H1 (cell line): ENCODE results near the gene SRSF8. TPM values are rescaled to one million over a fixed set of nuclear protein-coding genes. Genes with fewer than 3 reads are reported as not detected.

Experiments used
- CTCF ChIA-PET: fragments of 300-600 bp; sonication (Branson Sonifier 250); formaldehyde crosslinking; loops from one replicate; lab custom pipeline; 2021; ENCODE audit not compliant: partially characterized antibody; lab: Charles Lee
- POLR2A ChIA-PET: fragments of 300-600 bp; sonication (Branson Sonifier 250); formaldehyde crosslinking; loops from one replicate; lab custom pipeline; 2021; ENCODE audit warnings: inconsistent platforms; ENCODE audit not compliant: partially characterized antibody; lab: Charles Lee
- DNase-seq, 2 experiments: peaks; one replicate each; pipeline versions ENCODE4 v3.0.0 to v3.0.0-alpha.2; 2010 to 2022; ENCODE audit warnings: low spot score in 2 of 2, low read depth in 1 of 2, mixed read lengths in 1 of 2
- FAIRE-seq: peaks from 2 replicates; lab custom pipeline; 2011; peaks lifted over from hg19 to GRCh38; lab: Jason Lieb, UNC
- H2AFZ ChIP-seq: 2 replicates; pipeline ENCODE4 v1.8.1; 2012; ENCODE audit warnings: low read length, inconsistent platforms
- H2AK5ac ChIP-seq: 2 replicates; pipeline ENCODE4 v1.6.1; 2013; ENCODE audit warnings: low read depth, low read length
- H2BK120ac ChIP-seq: replicated peaks from 2 replicates; pipeline ENCODE3; 2013; ENCODE audit warnings: low read depth, low read length, inconsistent platforms
- H2BK12ac ChIP-seq: 2 replicates; pipeline ENCODE4 v1.6.1; 2013; ENCODE audit warnings: low read depth, low read length
- H2BK15ac ChIP-seq: 2 replicates; pipeline ENCODE4 v1.6.1; 2013; ENCODE audit warnings: low read length
- H2BK20ac ChIP-seq: 2 replicates; pipeline ENCODE4 v1.6.1; 2013; ENCODE audit warnings: low read length
- H2BK5ac ChIP-seq: 2 replicates; pipeline ENCODE4 v1.6.1; 2013; ENCODE audit warnings: low read depth, low read length
- H3K14ac ChIP-seq: 2 replicates; pipeline ENCODE4 v1.6.1; 2013; ENCODE audit warnings: inconsistent platforms; ENCODE audit not compliant: insufficient read length
- H3K18ac ChIP-seq: 2 replicates; pipeline ENCODE4 v1.6.1; 2013; ENCODE audit warnings: low read length; ENCODE audit errors: extremely low read depth
- H3K23ac ChIP-seq: 2 replicates; pipeline ENCODE4 v1.6.1; 2013; ENCODE audit warnings: inconsistent platforms; ENCODE audit not compliant: insufficient read length
- H3K23me2 ChIP-seq: 2 replicates; pipeline ENCODE4 v1.6.1; 2013; ENCODE audit warnings: low read depth, low read length
- H3K27ac ChIP-seq: 2 replicates; pipeline ENCODE4 v1.6.1; 2011; ENCODE audit warnings: low read depth, low read length, inconsistent platforms
- H3K27me3 ChIP-seq, 4 experiments: replicated peaks in 1 of 4; 1 replicate in 1 of 4; 2 replicates in 3 of 4; pipeline versions ENCODE4 v1.6.1 to v1.8.1; 2011 to 2013; ENCODE audit warnings: low read length in 3 of 4, mild to moderate bottlenecking in 3 of 4, inconsistent platforms in 2 of 4, mixed read lengths in 2 of 4, moderate library complexity in 1 of 4; ENCODE audit not compliant: control insufficient read depth in 3 of 4, insufficient read depth in 3 of 4; ENCODE audit errors: extremely low read depth in 1 of 4
- H3K36me3 ChIP-seq, 4 experiments: 2 replicates each; pipeline versions ENCODE4 v1.6.1 to v1.8.1; 2011 to 2013; ENCODE audit warnings: mild to moderate bottlenecking in 4 of 4, low read length in 3 of 4, moderate library complexity in 2 of 4, control low read depth in 1 of 4, inconsistent platforms in 1 of 4; ENCODE audit not compliant: insufficient read depth in 4 of 4, control insufficient read depth in 2 of 4
- H3K4ac ChIP-seq: replicated peaks from 2 replicates; pipeline ENCODE3; 2013; ENCODE audit warnings: low read length, low read depth, mixed read lengths, inconsistent platforms; ENCODE audit not compliant: insufficient read length
- H3K4me1 ChIP-seq, 4 experiments: replicated peaks in 1 of 4; 1 replicate in 1 of 4; 2 replicates in 3 of 4; pipeline versions ENCODE4 v1.6.1 to v1.8.1; 2011 to 2013; ENCODE audit warnings: low read length in 3 of 4, inconsistent platforms in 2 of 4, mixed read lengths in 1 of 4; ENCODE audit not compliant: insufficient read depth in 4 of 4, control insufficient read depth in 3 of 4
- H3K4me2 ChIP-seq, 2 experiments: 2 replicates each; pipeline versions ENCODE4 v1.6.1 to v1.8.1; 2011 to 2013; ENCODE audit warnings: low read depth in 2 of 2, low read length in 2 of 2, control low read depth in 1 of 2, inconsistent platforms in 1 of 2, mild to moderate bottlenecking in 1 of 2; ENCODE audit not compliant: insufficient read depth in 1 of 2
- H3K4me3 ChIP-seq, 4 experiments: fragments of 200-600, 300-600 bp in 1 of 4; sonication (generic), shearing (Covaris generic), sonication (Bioruptor Twin) in 1 of 4; 2 replicates each; pipeline versions ENCODE4 v1.5.1 to v1.8.1; 2011 to 2016; ENCODE audit warnings: low read length in 4 of 4, low read depth in 3 of 4, control low read depth in 2 of 4, inconsistent platforms in 2 of 4, mild to moderate bottlenecking in 2 of 4, mixed read lengths in 1 of 4, moderate library complexity in 1 of 4; ENCODE audit not compliant: insufficient read depth in 2 of 4; ENCODE audit errors: extremely low read depth in 1 of 4
- H3K56ac ChIP-seq: replicated peaks from 2 replicates; pipeline ENCODE3; 2013; ENCODE audit warnings: low read depth, mild to moderate bottlenecking, mixed read lengths, low read length, inconsistent platforms; ENCODE audit not compliant: insufficient read length
- H3K79me1 ChIP-seq: 2 replicates; pipeline ENCODE4 v1.6.1; 2013; ENCODE audit warnings: low read depth, low read length, control low read depth
- H3K79me2 ChIP-seq, 2 experiments: 2 replicates each; pipeline versions ENCODE4 v1.6.1 to v1.8.1; 2012 to 2013; ENCODE audit warnings: low read length in 2 of 2, mild to moderate bottlenecking in 2 of 2, inconsistent platforms in 1 of 2; ENCODE audit not compliant: insufficient read depth in 2 of 2, control insufficient read depth in 1 of 2
- H3K9ac ChIP-seq, 4 experiments: replicated peaks in 1 of 4; 1 replicate in 1 of 4; 2 replicates in 3 of 4; pipeline versions ENCODE4 v1.6.1 to v1.8.1; 2011 to 2013; ENCODE audit warnings: low read depth in 3 of 4, low read length in 3 of 4, control low read depth in 2 of 4, mild to moderate bottlenecking in 2 of 4, moderate library complexity in 2 of 4, inconsistent platforms in 1 of 4; ENCODE audit errors: extremely low read depth in 1 of 4
- H3K9me3 ChIP-seq, 2 experiments: 2 replicates each; pipeline versions ENCODE4 v1.6.1 to v1.8.1; 2012 to 2013; ENCODE audit warnings: mild to moderate bottlenecking in 2 of 2, moderate library complexity in 2 of 2, control low read depth in 1 of 2, inconsistent platforms in 1 of 2, low read depth in 1 of 2, low read length in 1 of 2, mixed read lengths in 1 of 2; ENCODE audit not compliant: insufficient read depth in 2 of 2
- H4K20me1 ChIP-seq, 2 experiments: replicated peaks in 1 of 2; 2 replicates each; pipeline versions ENCODE3 to v1.8.1; 2011 to 2013; ENCODE audit warnings: inconsistent platforms in 2 of 2, low read length in 2 of 2, mild to moderate bottlenecking in 1 of 2; ENCODE audit not compliant: insufficient read depth in 2 of 2, control insufficient read depth in 1 of 2
- H4K5ac ChIP-seq: 2 replicates; pipeline ENCODE4 v1.6.1; 2013; ENCODE audit warnings: low read length, low read depth, mixed read lengths, inconsistent platforms; ENCODE audit not compliant: insufficient read length
- H4K8ac ChIP-seq: 2 replicates; pipeline ENCODE4 v1.8.0; 2013; ENCODE audit warnings: mild to moderate bottlenecking, moderate library complexity, low read length, inconsistent platforms; ENCODE audit not compliant: insufficient read depth; ENCODE audit errors: extremely low read depth
- H4K91ac ChIP-seq: replicated peaks from 2 replicates; pipeline ENCODE3; 2013; ENCODE audit warnings: low read length, mixed read lengths, inconsistent platforms; ENCODE audit not compliant: insufficient read length
- BRCA1 ChIP-seq: IDR thresholded peaks from 2 replicates; pipeline ENCODE4 v1.6.1; 2012; ENCODE audit warnings: low read depth, low read length, improper control_type of control experiment
- CHD2 ChIP-seq: IDR thresholded peaks from 2 replicates; pipeline ENCODE4 v1.6.1; 2012; ENCODE audit warnings: low read length, improper control_type of control experiment
- EGR1 ChIP-seq: IDR thresholded peaks from 2 replicates; pipeline ENCODE4 v1.6.1; 2011; ENCODE audit warnings: low read depth, low read length, borderline replicate concordance
- EZH2 ChIP-seq: fragments of 200-600 bp; sonication (generic); IDR thresholded peaks from 2 replicates; pipeline ENCODE4 v1.7.1; 2012; ENCODE audit warnings: low read depth, mild to moderate bottlenecking, moderate library complexity, low read length, inconsistent platforms; ENCODE audit not compliant: severe bottlenecking
- FOSL1 ChIP-seq: IDR thresholded peaks from 2 replicates; pipeline ENCODE4 v1.6.1; 2011; ENCODE audit warnings: mild to moderate bottlenecking, low read depth, low read length, moderate library complexity; ENCODE audit not compliant: insufficient read depth
- KDM4A ChIP-seq: IDR thresholded peaks from one replicate; pipeline ENCODE4 v1.7.1; 2012; ENCODE audit warnings: low read depth, mild to moderate bottlenecking, moderate library complexity, low read length, inconsistent platforms; ENCODE audit not compliant: severe bottlenecking
- NRF1 ChIP-seq: IDR thresholded peaks from 2 replicates; pipeline ENCODE4 v1.6.1; 2011; ENCODE audit warnings: mild to moderate bottlenecking, low read depth, low read length, improper control_type of control experiment
- POU5F1 ChIP-seq: IDR thresholded peaks from 2 replicates; pipeline ENCODE4 v1.6.1; 2011; ENCODE audit warnings: low read depth, mild to moderate bottlenecking, low read length, moderate library complexity
- RAD21 ChIP-seq, 2 experiments: IDR thresholded peaks in 1 of 2; conservative IDR thresholded peaks in 1 of 2; 2 replicates each; pipeline ENCODE4 v1.6.1; 2011; ENCODE audit warnings: low read depth in 2 of 2, low read length in 2 of 2, improper control_type of control experiment in 1 of 2, inconsistent platforms in 1 of 2, mild to moderate bottlenecking in 1 of 2, moderate library complexity in 1 of 2
- SIRT6 ChIP-seq: IDR thresholded peaks from one replicate; pipeline ENCODE4 v1.7.1; 2012; ENCODE audit warnings: low read length, inconsistent platforms
- SP2 ChIP-seq: IDR thresholded peaks from 2 replicates; pipeline ENCODE4 v1.6.1; 2012; ENCODE audit warnings: mild to moderate bottlenecking, low read length, inconsistent platforms
- SRF ChIP-seq: IDR thresholded peaks from 2 replicates; pipeline ENCODE4 v1.6.1; 2011; ENCODE audit warnings: mild to moderate bottlenecking, low read depth, low read length, moderate library complexity
- SUZ12 ChIP-seq: fragments of 200-600 bp; sonication (generic); IDR thresholded peaks from 2 replicates; pipeline ENCODE4 v1.6.1; 2012; ENCODE audit warnings: mild to moderate bottlenecking, inconsistent platforms, low read length, moderate library complexity, mixed read lengths
- USF2 ChIP-seq: IDR thresholded peaks from 2 replicates; pipeline ENCODE4 v1.6.1; 2011; ENCODE audit warnings: low read length, improper control_type of control experiment
- WGBS, 2 experiments: shearing (Covaris generic) in 1 of 2; methylation state at CpG; one replicate each; pipeline versions ENCODE4 v1.1.6 to v1.1.7; 2013 to 2015; ENCODE audit warnings: low lambda C conversion rate in 2 of 2, mixed read lengths in 2 of 2, inconsistent platforms in 1 of 2, low coverage in 1 of 2, missing lambda C conversion rate in 1 of 2; ENCODE audit not compliant: insufficient replicate concordance in 2 of 2, insufficient coverage in 1 of 2, insufficient read length in 1 of 2; ENCODE audit errors: extremely low coverage in 1 of 2, missing lambda C conversion rate in 1 of 2; 5-methylcytosine and 5-hydroxymethylcytosine counted together
- polyA plus RNA-seq, 7 experiments: library from polyadenylated mRNA; depleted of rRNA in 3 of 7; stranded (reverse) in 5 of 7; unstranded in 2 of 7; fragments of >200 nt in 5 of 7; fragments of 200-250 nt in 2 of 7; gene quantifications; 1 replicate in 5 of 7; 2 replicates in 1 of 7; 4 replicates in 1 of 7; pipeline versions ENCODE4 v1.2.1 to v1.2.3, GENCODE V29; 2011 to 2013; ENCODE audit warnings: missing spikeins in 2 of 7, mixed read lengths in 2 of 7
- total RNA-seq: library from RNA; stranded (reverse); fragmentation: NEBNext Ultra II Directional; extraction: Animal tissue kit (Norgen Biotek cat#: 25700); gene quantifications from 2 replicates; pipeline ENCODE4 v1.2.1, GENCODE V29; 2021

SRSF8 gene
- total and polyA plus RNA-seq, 2 of the 8 experiments (the other 6 are each of a cell fraction or from before 2014, with no cell fraction given): 13.2 to 18.5 TPM

GRCh38 chr11:95102733-95103132 is 36.0 kb downstream of the SRSF8 start:
- no peak overlapping the region for H3K18ac ChIP-seq
- 89% methylated on average over 2 of the region's 2 CpGs; no CpG with 5 or more reads in 1 of the 2 experiments for WGBS, 2 experiments
- H3K4me1 ChIP-seq: peaks cover 0 to 5% (median 3%) of the 10 kb centered on the region in 4 experiments; a peak in 5 of 7 replicates
- no peak overlapping the region for H3K27ac ChIP-seq
- no peaks in the 10 kb centered on the region for H3K27me3 ChIP-seq
- no peaks in the 10 kb centered on the region for H4K20me1 ChIP-seq
- no peak overlapping the region for H3K4ac ChIP-seq
- H2BK15ac ChIP-seq: no peak overlapping the region
- H3K9me3 ChIP-seq: no peaks in the 10 kb centered on the region
- DNase-seq: no peak
- H3K56ac ChIP-seq: no peak overlapping the region
- FAIRE-seq: no peak
- H3K4me2 ChIP-seq: no peak overlapping the region
- H2AFZ ChIP-seq: no peak overlapping the region
- no peaks in the 10 kb centered on the region for H3K23me2 ChIP-seq
- CTCF ChIA-PET: interaction anchor here (1.1 to 13.7 kb wide), 3 partner anchors 10 to 36 kb away, joined by 3 to 127 read pairs (median 4); partner anchors contain the start of genes ENDOD1 and SRSF8
- no peak overlapping the region for H3K9ac ChIP-seq
- H3K36me3 ChIP-seq: no peaks in the 10 kb centered on the region
- H3K79me2 ChIP-seq: no peaks in the 10 kb centered on the region
- H4K5ac ChIP-seq: no peak overlapping the region
- H3K14ac ChIP-seq: no peak overlapping the region
- no peak overlapping the region for H2BK5ac ChIP-seq
- H3K23ac ChIP-seq: no peak overlapping the region
- H3K4me3 ChIP-seq: no peak overlapping the region
- H4K8ac ChIP-seq: no peak overlapping the region
- POLR2A ChIA-PET: interaction anchor here (1.1 kb wide), 2 partner anchors 12 to 35 kb away, joined by 3 to 4 read pairs; no protein-coding TSS in a partner anchor
- no peak overlapping the region for H4K91ac ChIP-seq
- H2AK5ac ChIP-seq: no peak overlapping the region
- H2BK20ac ChIP-seq: no peak overlapping the region
- no peak overlapping the region for H2BK12ac ChIP-seq
- no peaks in the 10 kb centered on the region for H3K79me1 ChIP-seq
- H2BK120ac ChIP-seq: no peak overlapping the region
- TF ChIP-seq SUZ12 (no peak), RAD21 (IDR thresholded peaks at IDR 0.05 in 1 of 2, conservative IDR thresholded peaks at IDR 0.05 in 1 of 2; ENCODE audit: low read depth in 2 of 2, low read length in 2 of 2) (no peak), POU5F1 (no peak), BRCA1 (no peak), SRF (no peak), NRF1 (no peak), USF2 (no peak), EZH2 (no peak), KDM4A (no peak), SIRT6 (no peak), CHD2 (no peak), EGR1 (no peak), SP2 (no peak), FOSL1 (no peak)
